OCI-LY3 (cell line): Measurements from ENCODE around the gene SYTL3.

Experiments used
- H2AFZ ChIP-seq: fragments of 200-600, 300-600 bp; shearing (Covaris generic); 2 replicates; pipeline ENCODE4 v1.6.0; 2014; ENCODE audit warnings: antibody characterized with exemption, low read depth, low read length
- H3K27ac ChIP-seq: fragments of 200-600, 300-600 bp; sonication (generic); 2 replicates; pipeline ENCODE4 v1.5.1; 2014; ENCODE audit warnings: mild to moderate bottlenecking, low read length, moderate library complexity, mixed read lengths
- H3K27me3 ChIP-seq: fragments of 200-600, 300-600 bp; sonication (generic); 2 replicates; pipeline ENCODE4 v1.6.1; 2014; ENCODE audit warnings: low read depth, low read length, mixed read lengths
- H3K36me3 ChIP-seq: fragments of 200-600, 300-600 bp; sonication (generic); replicated peaks from 2 replicates; pipeline ENCODE3; 2014; ENCODE audit warnings: low read depth, low read length, mixed read lengths
- H3K4me1 ChIP-seq: fragments of 300-600, 200-600 bp; sonication (generic); 2 replicates; pipeline ENCODE4 v1.6.1; 2014; ENCODE audit warnings: low read length, mixed read lengths
- H3K4me2 ChIP-seq: fragments of 200-600, 300-600 bp; sonication (generic); 2 replicates; pipeline ENCODE4 v1.6.1; 2014; ENCODE audit warnings: low read length, mixed read lengths
- H3K4me3 ChIP-seq: fragments of 300-600, 200-600 bp; sonication (generic); 2 replicates; pipeline ENCODE4 v1.5.1; 2014; ENCODE audit warnings: antibody characterized with exemption, mild to moderate bottlenecking, low read length, moderate library complexity
- H3K79me2 ChIP-seq: fragments of 300-600, 200-600 bp; shearing (Covaris generic); 2 replicates; pipeline ENCODE4 v1.6.1; 2014; ENCODE audit warnings: mild to moderate bottlenecking, low read length, mixed read lengths
- H3K9ac ChIP-seq: fragments of 300-600, 200-600 bp; shearing (Covaris generic); 2 replicates; pipeline ENCODE4 v1.6.0; 2014; ENCODE audit warnings: mild to moderate bottlenecking, low read length, moderate library complexity
- H3K9me3 ChIP-seq: fragments of 200-600, 300-600 bp; shearing (Covaris generic); 2 replicates; pipeline ENCODE4 v1.6.1; 2014; ENCODE audit warnings: low read length, mixed read lengths; ENCODE audit not compliant: insufficient read depth
- H4K20me1 ChIP-seq: fragments of 200-600, 300-600 bp; sonication (generic); 2 replicates; pipeline ENCODE4 v1.6.1; 2016; ENCODE audit warnings: low read length, mixed read lengths; ENCODE audit not compliant: insufficient read depth
- CTCF ChIP-seq: fragments of 200-600, 300-600 bp; sonication (generic); IDR thresholded peaks from 2 replicates; pipeline ENCODE4 v1.5.1; 2014; ENCODE audit warnings: antibody characterized with exemption, low read length, low read depth
- EZH2phosphoT487 ChIP-seq: fragments of 200-600 bp; shearing (Covaris generic); IDR thresholded peaks from 2 replicates; pipeline ENCODE4 v1.6.1; 2018; ENCODE audit warnings: antibody characterized with exemption, mixed run types, low read depth

SYTL3 gene

GRCh38 chr6:158686791-158687381, 37.0 kb downstream of the SYTL3 start:
- Histone ChIP-seq H2AFZ (no peak overlapping the region), H3K79me2 (no peaks in the 10 kb centered on the region), H4K20me1 (no peaks in the 10 kb centered on the region), H3K36me3 (no peaks in the 10 kb centered on the region), H3K27ac (no peak overlapping the region), H3K9ac (no peak overlapping the region), H3K4me1 (peaks cover 5% of the 10 kb centered on the region), H3K27me3 (no peaks in the 10 kb centered on the region), H3K9me3 (no peaks in the 10 kb centered on the region), H3K4me3 (no peak overlapping the region), H3K4me2 (no peak overlapping the region)
- no peak for TF ChIP-seq EZH2phosphoT487
- TF ChIP-seq CTCF: no peak

- H3K79me2 ChIP-seq: no peaks in the 10 kb centered on the region
- H3K9me3 ChIP-seq: no peaks in the 10 kb centered on the region
- H3K4me2 ChIP-seq: no peak overlapping the region
- H3K4me3 ChIP-seq: no peak overlapping the region
- no peaks in the 10 kb centered on the region for H4K20me1 ChIP-seq
- H3K27me3 ChIP-seq: no peaks in the 10 kb centered on the region
- no peak for TF ChIP-seq CTCF
- TF ChIP-seq EZH2phosphoT487: no peak
- H3K4me1 ChIP-seq: peaks cover 5% of the 10 kb centered on the region
- H2AFZ ChIP-seq: no peak overlapping the region
- H3K9ac ChIP-seq: no peak overlapping the region
- no peaks in the 10 kb centered on the region for H3K36me3 ChIP-seq
- no peak overlapping the region for H3K27ac ChIP-seq
Measured at GRCh38 chr6:158687506-158687905, 37.7 kb downstream of the SYTL3 start.

- H3K4me1 ChIP-seq: peaks cover 5% of the 10 kb centered on the region
- no peak overlapping the region for H3K4me2 ChIP-seq
- no peaks in the 10 kb centered on the region for H3K27me3 ChIP-seq
- H3K27ac ChIP-seq: no peak overlapping the region
- no peaks in the 10 kb centered on the region for H4K20me1 ChIP-seq
- no peak for TF ChIP-seq EZH2phosphoT487
- no peak for TF ChIP-seq CTCF
- H3K9me3 ChIP-seq: no peaks in the 10 kb centered on the region
- H3K4me3 ChIP-seq: no peak overlapping the region
- no peak overlapping the region for H3K9ac ChIP-seq
- H3K79me2 ChIP-seq: no peaks in the 10 kb centered on the region
- no peaks in the 10 kb centered on the region for H3K36me3 ChIP-seq
- no peak overlapping the region for H2AFZ ChIP-seq
Measured at GRCh38 chr6:158688860-158689259, 39.0 kb downstream of the SYTL3 start.

- H3K9ac ChIP-seq: no peak overlapping the region
- no peak overlapping the region for H3K4me3 ChIP-seq
- no peaks in the 10 kb centered on the region for H3K79me2 ChIP-seq
- no peaks in the 10 kb centered on the region for H3K27me3 ChIP-seq
- H3K9me3 ChIP-seq: no peaks in the 10 kb centered on the region
- TF ChIP-seq CTCF (no peak), EZH2phosphoT487 (no peak)
- H3K4me2 ChIP-seq: no peak overlapping the region
- H3K4me1 ChIP-seq: peaks cover 5% of the 10 kb centered on the region
- H2AFZ ChIP-seq: no peak overlapping the region
- no peak overlapping the region for H3K27ac ChIP-seq
- no peaks in the 10 kb centered on the region for H3K36me3 ChIP-seq
- H4K20me1 ChIP-seq: no peaks in the 10 kb centered on the region
Measured at GRCh38 chr6:158694913-158695312, 45.1 kb downstream of the SYTL3 start.
